Measurements from ENCODE around the gene HABP4. TPM values are rescaled to one million over a fixed set of nuclear protein-coding genes. Genes with fewer than 3 reads are reported as not detected.

The HABP4 gene
- total RNA-seq, 1 donor from 2014 or later: 14.3 TPM

DNA sequence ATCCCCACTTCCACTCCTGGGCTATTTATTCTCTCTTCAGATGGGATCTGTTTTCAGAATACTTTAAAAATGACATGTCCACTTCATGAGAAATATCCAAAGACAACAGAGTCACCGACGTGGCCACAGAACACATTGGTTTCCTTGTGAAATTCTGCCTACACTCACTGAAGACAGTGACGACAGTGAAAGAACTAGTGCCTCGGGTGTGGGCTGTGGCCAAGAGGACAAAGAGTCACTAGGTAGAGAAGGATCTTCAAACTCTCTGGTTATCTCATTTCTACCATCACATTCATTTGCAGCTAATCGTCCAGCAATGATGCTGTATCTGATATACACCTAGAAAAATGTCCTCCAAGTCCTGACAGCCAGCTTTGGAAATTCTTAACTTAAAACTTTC is 59.1 kb downstream of the HABP4 start:
- Mint-ChIP-seq H3K4me3 (ENCODE audit: low read depth) (no peak overlapping the region), H3K9me3 (no peaks in the 10 kb centered on the region), H3K4me1 (ENCODE audit: low read depth) (peaks cover 1% of the 10 kb centered on the region), H3K27ac (no peak overlapping the region), H3K27me3 (ENCODE audit: low read depth) (no peaks in the 10 kb centered on the region), H3K36me3 (ENCODE audit: low read depth) (no peaks in the 10 kb centered on the region)
- DNase-seq (ENCODE audit: low spot score): no peak
- intact Hi-C loops (cut with micrococcal nuclease): no loop called here

DNA sequence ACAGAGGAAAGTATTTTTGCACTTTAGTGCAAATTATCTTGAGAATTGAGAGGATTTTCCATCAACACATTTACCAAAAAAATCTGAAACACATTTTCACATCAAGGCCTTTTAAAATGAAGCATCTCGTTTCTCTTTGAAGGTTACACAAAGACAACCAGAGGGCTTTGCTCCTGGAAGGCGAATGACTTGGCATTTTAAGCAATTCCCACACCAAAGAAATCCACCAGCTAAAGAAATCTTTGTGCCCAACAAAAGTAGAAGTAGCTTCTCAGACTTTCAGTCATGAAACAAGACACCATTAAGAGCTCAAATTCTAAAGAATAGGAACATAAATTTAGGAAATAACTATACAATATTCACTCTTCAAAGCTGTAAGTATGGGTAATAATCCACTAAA is 59.9 kb downstream of the HABP4 start:
- no peaks in the 10 kb centered on the region for H3K36me3 Mint-ChIP-seq (ENCODE audit: low read depth)
- peaks cover 1% of the 10 kb centered on the region for H3K4me1 Mint-ChIP-seq (ENCODE audit: low read depth)
- no peak overlapping the region for H3K27ac Mint-ChIP-seq
- intact Hi-C loops (cut with micrococcal nuclease): no loop called here
- H3K27me3 Mint-ChIP-seq (ENCODE audit: low read depth): no peaks in the 10 kb centered on the region
- H3K4me3 Mint-ChIP-seq (ENCODE audit: low read depth): no peak overlapping the region
- H3K9me3 Mint-ChIP-seq: no peaks in the 10 kb centered on the region
- no peak for DNase-seq (ENCODE audit: low spot score)

DNA sequence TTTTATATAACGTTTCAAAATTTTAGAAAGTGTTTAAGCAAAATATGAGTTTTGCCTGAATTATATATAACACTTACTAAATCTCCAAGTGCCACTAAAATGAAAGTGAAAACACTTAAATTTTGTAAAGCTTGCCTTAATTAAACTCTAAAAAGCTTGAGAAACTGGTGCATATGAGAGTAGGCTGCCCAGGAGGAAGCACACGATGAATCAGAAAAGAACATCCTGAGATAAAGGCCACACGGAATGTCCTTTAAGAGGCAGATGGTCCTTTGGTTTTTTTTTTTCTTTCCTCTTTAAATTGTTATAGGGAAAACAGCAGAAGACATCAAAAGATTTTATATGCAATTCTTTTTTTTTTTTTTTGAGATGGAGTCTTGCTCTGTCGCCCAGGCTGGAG is 60.3 kb downstream of the HABP4 start:
- no peaks in the 10 kb centered on the region for H3K36me3 Mint-ChIP-seq (ENCODE audit: low read depth)
- no peak overlapping the region for H3K27ac Mint-ChIP-seq
- peaks cover 1% of the 10 kb centered on the region for H3K4me1 Mint-ChIP-seq (ENCODE audit: low read depth)
- intact Hi-C loops (cut with micrococcal nuclease): no loop called here
- no peak overlapping the region for H3K4me3 Mint-ChIP-seq (ENCODE audit: low read depth)
- no peaks in the 10 kb centered on the region for H3K27me3 Mint-ChIP-seq (ENCODE audit: low read depth)
- no peak for DNase-seq (ENCODE audit: low spot score)
- no peaks in the 10 kb centered on the region for H3K9me3 Mint-ChIP-seq

DNA sequence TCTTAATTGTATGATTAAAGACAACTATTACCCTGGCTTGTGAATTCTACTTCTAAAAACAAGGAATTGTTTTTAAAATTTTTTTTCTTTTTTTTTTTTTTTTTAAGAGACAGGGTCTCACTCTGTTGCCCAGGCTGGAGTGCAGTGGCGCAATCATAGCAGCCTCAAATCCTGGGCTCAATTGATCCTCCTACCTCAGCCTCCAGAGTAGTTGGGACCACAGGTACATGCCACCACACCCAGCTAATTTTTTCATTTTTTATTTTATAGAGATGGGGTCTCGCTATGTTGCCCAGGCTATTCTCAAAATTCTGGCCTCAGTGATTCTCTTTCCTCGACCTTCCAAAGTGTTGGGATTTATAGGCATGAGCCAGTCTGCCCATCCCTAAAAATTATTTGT is 62.3 kb downstream of the HABP4 start:
- no peaks in the 10 kb centered on the region for H3K27me3 Mint-ChIP-seq (ENCODE audit: low read depth)
- H3K27ac Mint-ChIP-seq: no peak overlapping the region
- H3K4me1 Mint-ChIP-seq (ENCODE audit: low read depth): peaks cover 1% of the 10 kb centered on the region
- intact Hi-C loops (cut with micrococcal nuclease): no loop called here
- H3K4me3 Mint-ChIP-seq (ENCODE audit: low read depth): no peak overlapping the region
- no peaks in the 10 kb centered on the region for H3K36me3 Mint-ChIP-seq (ENCODE audit: low read depth)
- no peak for DNase-seq (ENCODE audit: low spot score)
- H3K9me3 Mint-ChIP-seq: no peaks in the 10 kb centered on the region

DNA sequence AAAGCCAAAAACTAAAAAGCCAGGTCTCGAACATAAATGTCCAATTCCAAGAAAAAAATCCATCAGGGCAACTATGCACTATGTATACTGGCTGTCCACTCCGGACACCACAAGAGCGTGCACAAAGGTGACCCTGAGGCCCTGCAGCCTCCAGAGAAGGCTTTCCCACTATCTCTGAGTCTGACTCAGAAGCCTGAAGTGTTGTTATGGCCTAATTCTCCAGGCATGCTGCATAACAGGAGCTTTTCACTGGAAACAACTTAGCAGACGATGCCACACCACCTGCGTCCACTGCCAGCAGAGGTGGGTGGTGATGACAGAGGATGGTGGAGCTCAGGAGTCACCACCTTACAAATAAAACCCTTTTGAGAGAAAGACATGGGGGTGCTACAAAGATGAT is 63.7 kb downstream of the HABP4 start:
- no peak overlapping the region for H3K4me3 Mint-ChIP-seq (ENCODE audit: low read depth)
- intact Hi-C loops (cut with micrococcal nuclease): no loop called here
- H3K27ac Mint-ChIP-seq: no peak overlapping the region
- DNase-seq (ENCODE audit: low spot score): no peak
- H3K36me3 Mint-ChIP-seq (ENCODE audit: low read depth): no peaks in the 10 kb centered on the region
- H3K27me3 Mint-ChIP-seq (ENCODE audit: low read depth): no peaks in the 10 kb centered on the region
- H3K4me1 Mint-ChIP-seq (ENCODE audit: low read depth): peaks cover 1% of the 10 kb centered on the region
- no peaks in the 10 kb centered on the region for H3K9me3 Mint-ChIP-seq

DNA sequence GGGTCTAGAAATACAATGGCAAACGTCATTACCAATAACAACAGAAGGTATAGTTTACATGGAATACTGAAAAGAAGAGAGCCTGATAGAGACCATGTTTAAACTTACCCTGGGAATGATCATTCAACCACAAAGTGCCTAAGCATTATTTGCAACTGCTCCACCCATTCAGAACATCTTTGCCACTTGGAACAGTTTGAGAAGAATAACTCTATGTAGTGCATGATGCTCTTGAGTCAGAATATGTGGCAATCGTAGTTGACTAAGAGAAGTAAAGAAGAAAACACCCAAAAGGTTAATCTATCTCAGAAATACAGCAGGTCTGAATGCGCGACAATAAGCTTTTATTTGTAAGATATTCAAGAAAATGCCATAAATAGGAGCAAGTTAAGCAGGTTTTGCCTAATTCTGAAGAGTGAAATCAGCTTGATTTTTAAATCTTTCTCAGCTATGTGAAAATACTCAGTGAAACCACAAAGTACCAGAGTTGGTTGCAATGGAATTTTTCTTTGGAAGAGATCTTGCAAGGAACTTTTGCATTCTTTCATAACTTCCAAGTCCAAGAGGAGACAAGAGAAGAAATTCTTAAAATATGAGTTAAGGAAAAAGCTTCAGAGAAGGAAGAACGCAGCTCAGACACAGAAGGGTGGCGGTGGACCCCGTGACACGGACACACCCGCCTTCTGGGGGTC is 64.3 kb downstream of the HABP4 start:
- no peak overlapping the region for H3K4me3 Mint-ChIP-seq (ENCODE audit: low read depth)
- no peaks in the 10 kb centered on the region for H3K27me3 Mint-ChIP-seq (ENCODE audit: low read depth)
- peaks cover 1% of the 10 kb centered on the region for H3K4me1 Mint-ChIP-seq (ENCODE audit: low read depth)
- H3K9me3 Mint-ChIP-seq: no peaks in the 10 kb centered on the region
- intact Hi-C loops (cut with micrococcal nuclease): no loop called here
- DNase-seq (ENCODE audit: low spot score): no peak
- no peaks in the 10 kb centered on the region for H3K36me3 Mint-ChIP-seq (ENCODE audit: low read depth)
- no peak overlapping the region for H3K27ac Mint-ChIP-seq

DNA sequence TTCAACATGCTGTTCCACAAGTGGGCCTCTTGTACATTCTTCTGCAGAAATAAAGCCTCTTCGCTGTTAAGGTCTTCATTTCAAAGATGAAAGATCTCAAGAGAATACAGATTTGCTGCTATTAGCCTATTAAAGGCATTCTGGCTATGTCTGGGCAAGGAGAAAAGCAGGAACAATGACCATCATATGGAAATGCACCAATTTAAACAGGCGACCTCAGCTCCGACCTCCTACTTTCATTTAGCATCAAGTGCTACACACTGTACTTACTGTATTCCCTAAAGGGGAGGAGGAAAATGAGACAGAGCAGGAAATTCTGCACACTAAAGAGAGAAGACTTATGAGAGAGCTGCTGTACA is 64.8 kb downstream of the HABP4 start:
- intact Hi-C loops (cut with micrococcal nuclease): no loop called here

DNA sequence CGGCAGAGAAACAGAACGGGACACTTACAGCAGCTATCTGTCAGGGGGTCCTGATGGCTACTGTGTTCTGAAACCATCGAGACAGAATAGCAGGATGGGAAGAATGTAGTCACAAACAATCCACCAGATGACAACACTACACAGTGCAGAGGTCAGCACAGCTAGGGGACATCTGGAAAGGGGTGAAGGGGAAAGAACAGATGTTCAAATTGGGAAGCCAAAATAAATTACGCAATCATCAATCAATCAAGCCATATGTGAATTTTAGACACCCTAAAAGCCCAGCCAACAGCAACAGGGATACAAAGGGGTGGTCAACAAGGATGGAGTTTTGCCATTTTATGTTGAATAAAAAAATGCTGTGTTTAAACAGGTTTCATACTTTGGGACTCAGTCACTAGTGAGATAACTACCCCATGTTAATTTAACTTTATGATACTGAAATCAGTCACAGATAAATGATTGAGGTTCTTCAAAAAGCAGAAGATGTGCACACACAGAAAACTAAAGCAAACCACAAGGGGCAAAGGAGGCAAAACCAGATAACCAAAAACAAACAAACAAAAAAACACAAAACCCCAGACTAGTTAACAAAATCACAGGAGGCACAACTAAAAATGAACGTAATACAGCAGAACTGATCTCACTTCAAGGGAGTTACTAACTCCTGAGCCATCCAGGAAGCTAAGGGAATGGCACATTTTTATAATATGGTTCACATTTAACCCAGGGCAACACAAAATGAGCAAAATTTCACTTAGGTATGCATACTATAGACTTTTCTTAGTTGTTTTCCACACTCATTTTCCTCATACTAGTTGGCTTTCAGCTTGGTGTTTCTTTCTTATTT is 65.9 kb downstream of the HABP4 start:
- H3K27ac Mint-ChIP-seq: no peak overlapping the region
- intact Hi-C loops (cut with micrococcal nuclease): no loop called here

More for the DNA sequence above, 64.8 kb downstream of the HABP4 start:
- Mint-ChIP-seq H3K27ac (no peak overlapping the region), H3K4me1 (ENCODE audit: low read depth) (peaks cover 1% of the 10 kb centered on the region), H3K4me3 (ENCODE audit: low read depth) (no peak overlapping the region), H3K36me3 (ENCODE audit: low read depth) (no peaks in the 10 kb centered on the region), H3K9me3 (no peaks in the 10 kb centered on the region), H3K27me3 (ENCODE audit: low read depth) (no peaks in the 10 kb centered on the region)
- no peak for DNase-seq (ENCODE audit: low spot score)

DNA sequence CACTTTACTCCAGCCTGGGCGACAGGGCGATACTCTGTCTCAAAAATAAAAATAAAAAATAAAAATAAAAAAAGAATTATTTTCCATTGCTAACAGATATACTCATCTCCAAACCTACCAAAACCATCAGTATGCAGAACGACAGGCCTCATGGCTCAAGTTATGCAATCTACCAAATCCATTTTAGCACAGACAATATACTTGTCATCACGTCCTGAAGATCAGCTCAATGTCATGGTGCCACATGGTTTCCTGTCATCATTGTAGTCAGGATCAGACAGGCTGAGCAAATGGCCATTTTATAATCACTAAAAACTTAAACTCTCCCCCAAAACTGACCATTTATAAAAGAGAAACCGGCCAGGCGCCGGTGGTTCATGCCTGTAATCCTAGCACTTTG is 69.1 kb downstream of the HABP4 start:
- H3K27ac Mint-ChIP-seq: no peak overlapping the region
- peaks cover 9% of the 10 kb centered on the region for H3K4me1 Mint-ChIP-seq (ENCODE audit: low read depth)
- H3K4me3 Mint-ChIP-seq (ENCODE audit: low read depth): no peak overlapping the region
- no peak for DNase-seq (ENCODE audit: low spot score)
- H3K27me3 Mint-ChIP-seq (ENCODE audit: low read depth): no peaks in the 10 kb centered on the region
- intact Hi-C loops (cut with micrococcal nuclease): no loop called here
- H3K36me3 Mint-ChIP-seq (ENCODE audit: low read depth): no peaks in the 10 kb centered on the region
- no peaks in the 10 kb centered on the region for H3K9me3 Mint-ChIP-seq

More for the DNA sequence above, 65.9 kb downstream of the HABP4 start:
- no peak overlapping the region for H3K4me3 Mint-ChIP-seq (ENCODE audit: low read depth)
- H3K9me3 Mint-ChIP-seq: no peaks in the 10 kb centered on the region
- no peaks in the 10 kb centered on the region for H3K27me3 Mint-ChIP-seq (ENCODE audit: low read depth)
- no peaks in the 10 kb centered on the region for H3K36me3 Mint-ChIP-seq (ENCODE audit: low read depth)
- no peak for DNase-seq (ENCODE audit: low spot score)
- no peaks in the 10 kb centered on the region for H3K4me1 Mint-ChIP-seq (ENCODE audit: low read depth)

DNA sequence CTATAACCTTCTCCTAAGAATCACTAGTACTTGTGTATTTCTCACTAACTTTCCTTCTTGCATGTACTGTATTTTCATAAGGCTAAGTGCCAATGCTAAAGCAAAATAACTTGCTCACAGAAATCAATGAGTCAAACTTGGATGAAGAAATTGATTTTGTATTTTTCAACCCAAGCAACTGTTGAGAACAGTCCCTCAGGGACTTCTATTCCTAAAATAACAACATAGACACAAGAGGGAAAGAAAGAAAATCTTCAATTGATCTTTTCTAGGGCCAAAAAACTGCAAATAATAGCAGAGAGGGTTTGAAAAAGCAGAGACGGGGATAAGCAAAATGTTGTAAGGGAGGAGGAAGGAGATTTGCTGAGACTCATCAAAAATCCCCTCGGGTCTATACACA is 69.8 kb downstream of the HABP4 start:
- intact Hi-C loops (cut with micrococcal nuclease): no loop called here
- DNase-seq (ENCODE audit: low spot score): no peak
- no peak overlapping the region for H3K27ac Mint-ChIP-seq
- no peak overlapping the region for H3K4me3 Mint-ChIP-seq (ENCODE audit: low read depth)
- H3K36me3 Mint-ChIP-seq (ENCODE audit: low read depth): no peaks in the 10 kb centered on the region
- peaks cover 9% of the 10 kb centered on the region for H3K4me1 Mint-ChIP-seq (ENCODE audit: low read depth)
- no peaks in the 10 kb centered on the region for H3K9me3 Mint-ChIP-seq
- no peaks in the 10 kb centered on the region for H3K27me3 Mint-ChIP-seq (ENCODE audit: low read depth)

DNA sequence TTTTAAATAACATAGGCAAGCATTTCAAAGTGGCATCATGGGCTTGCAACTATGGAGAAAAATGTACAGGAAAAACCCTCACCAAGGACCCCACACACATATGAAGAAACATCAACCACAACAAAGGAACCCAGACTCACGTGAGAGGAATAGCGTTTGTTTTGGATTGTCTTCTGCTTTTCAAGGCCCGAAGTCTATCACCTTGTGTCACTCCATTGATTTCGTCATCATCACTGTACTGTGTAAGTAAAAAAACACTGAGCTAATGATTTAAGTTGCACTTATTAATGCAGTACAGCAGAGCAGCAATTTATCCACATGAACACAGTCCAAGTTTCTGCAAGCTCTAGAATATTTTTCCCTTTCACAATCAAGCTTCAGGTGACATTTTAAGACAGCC is 72.4 kb downstream of the HABP4 start:
- intact Hi-C loops (cut with micrococcal nuclease): no loop called here
- Mint-ChIP-seq H3K9me3 (no peaks in the 10 kb centered on the region), H3K4me1 (ENCODE audit: low read depth) (peaks cover 9% of the 10 kb centered on the region), H3K27me3 (ENCODE audit: low read depth) (no peaks in the 10 kb centered on the region), H3K4me3 (ENCODE audit: low read depth) (no peak overlapping the region), H3K36me3 (ENCODE audit: low read depth) (no peaks in the 10 kb centered on the region), H3K27ac (no peak overlapping the region)
- no peak for DNase-seq (ENCODE audit: low spot score)

DNA sequence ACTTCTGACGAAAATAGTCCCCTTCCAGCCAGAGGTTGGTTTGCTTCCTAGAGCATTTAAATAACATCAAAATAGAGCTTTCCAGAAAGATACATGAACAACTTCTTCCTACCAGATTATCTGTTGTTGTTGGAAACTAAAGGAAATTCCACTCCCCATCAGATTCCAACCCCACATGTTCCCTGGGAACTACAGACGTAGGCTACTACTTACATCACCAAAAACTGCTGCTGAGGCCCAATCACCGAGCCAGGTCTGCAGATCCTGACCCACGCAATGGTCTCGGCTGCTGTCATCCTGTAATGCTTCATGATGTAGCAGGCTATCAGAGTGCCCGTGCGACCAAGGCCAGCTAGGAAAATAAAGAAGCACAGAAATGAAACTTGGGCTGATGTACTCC is 73.4 kb downstream of the HABP4 start:
- DNase-seq (ENCODE audit: low spot score): no peak
- H3K4me1 Mint-ChIP-seq (ENCODE audit: low read depth): peaks cover 9% of the 10 kb centered on the region
- H3K36me3 Mint-ChIP-seq (ENCODE audit: low read depth): no peaks in the 10 kb centered on the region
- H3K27me3 Mint-ChIP-seq (ENCODE audit: low read depth): no peaks in the 10 kb centered on the region
- intact Hi-C loops (cut with micrococcal nuclease): no loop called here
- H3K27ac Mint-ChIP-seq: no peak overlapping the region
- no peak overlapping the region for H3K4me3 Mint-ChIP-seq (ENCODE audit: low read depth)
- no peaks in the 10 kb centered on the region for H3K9me3 Mint-ChIP-seq

DNA sequence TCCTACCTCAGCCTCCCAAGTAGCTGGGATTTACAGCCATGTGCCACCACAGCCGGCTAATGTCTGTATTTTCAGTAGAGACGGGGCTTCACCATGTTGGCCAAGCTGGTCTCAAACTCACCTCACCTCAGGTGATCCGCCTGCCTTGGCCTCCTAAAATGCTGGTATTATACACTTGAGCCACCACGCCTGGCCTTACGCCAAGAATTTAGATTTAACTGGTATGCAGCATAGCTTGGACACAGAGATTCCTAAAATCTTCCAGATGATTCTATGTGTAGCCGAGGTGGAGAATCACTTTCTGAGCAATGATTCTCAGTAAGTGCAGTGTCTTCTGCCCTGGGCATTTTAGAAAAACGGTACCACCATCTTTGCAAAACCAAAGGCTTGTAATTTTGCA is 74.1 kb downstream of the HABP4 start:
- Mint-ChIP-seq H3K4me3 (ENCODE audit: low read depth) (no peak overlapping the region), H3K4me1 (ENCODE audit: low read depth) (peaks cover 9% of the 10 kb centered on the region), H3K27me3 (ENCODE audit: low read depth) (no peaks in the 10 kb centered on the region), H3K36me3 (ENCODE audit: low read depth) (no peaks in the 10 kb centered on the region), H3K27ac (no peak overlapping the region), H3K9me3 (no peaks in the 10 kb centered on the region)
- intact Hi-C loops (cut with micrococcal nuclease): no loop called here
- DNase-seq (ENCODE audit: low spot score): no peak

Measured in activated T-helper 2 cell treated with anti-CD3 and anti-CD28 coated beads, Interferon-gamma antibody, Interleukin-2, Interleukin-4, amounts not matched to agents 10 μg/mL and 5 μg/mL and 100 μg/mL, durations not matched to agents 14 hours and 24 hours and 36 hours (primary cell).